NCI-H1930 (cell line): ENCODE data around the gene LY6G6D.

Experiments
- DNase-seq, 2 experiments: peaks; one replicate each; lab custom pipeline; 2025; lab: John Stamatoyannopoulos, UW

LY6G6D gene

GRCh38 chr6:31715022-31715958 is at the start of gene LY6G6D:
TSS of gene LY6G6D (plus strand) at chr6:31715348. CDS start at chr6:31715356, 8 bp downstream.
- no peak for DNase-seq

GRCh38 chr6:31665501-31666336 is 49.4 kb upstream of the LY6G6D start, which contains the start of gene CSNK2B:
TSS of gene CSNK2B (plus strand) at chr6:31666080. CDS start at chr6:31666832, 752 bp downstream.
- peak; percentile 97 to 98 for DNase-seq

- DNase-seq, result no peak
Observed at GRCh38 chr6:31666337-31666965, 48.7 kb upstream of the LY6G6D start.

GRCh38 chr6:31669676-31670075 is 45.5 kb upstream of the LY6G6D start, which contains the start of gene LY6G5B:
TSS of gene LY6G5B (plus strand) at chr6:31669976. CDS start at chr6:31670951, 975 bp downstream.
- DNase-seq, result no peak

- no peak for DNase-seq
Observed at GRCh38 chr6:31676322-31676903, 38.7 kb upstream of the LY6G6D start.

- no peak for DNase-seq
Observed at GRCh38 chr6:31676904-31677303, 38.2 kb upstream of the LY6G6D start.

- DNase-seq, result no peak
Observed at GRCh38 chr6:31677955-31678354, 37.2 kb upstream of the LY6G6D start.

GRCh38 chr6:31680226-31681134 is 34.7 kb upstream of the LY6G6D start, which contains the start of gene LY6G5C:
TSS of gene LY6G5C (minus strand) at chr6:31681067. CDS start at chr6:31680373, 694 bp downstream.
- peak; percentile 31 to 57 for DNase-seq

GRCh38 chr6:31681135-31681671 is 33.9 kb upstream of the LY6G6D start:
- DNase-seq, result peak in 1 of 2 experiments; percentile 26

GRCh38 chr6:31683591-31683990 is 31.6 kb upstream of the LY6G6D start:
- no peak for DNase-seq

GRCh38 chr6:31686483-31686882 is 28.7 kb upstream of the LY6G6D start:
- DNase-seq, result no peak

- DNase-seq, result no peak
Observed at GRCh38 chr6:31687321-31687720, 27.8 kb upstream of the LY6G6D start.

GRCh38 chr6:31687860-31688693 is 27.1 kb upstream of the LY6G6D start:
- DNase-seq, result no peak

GRCh38 chr6:31689249-31690110 is 25.7 kb upstream of the LY6G6D start:
- DNase-seq, result no peak

- no peak for DNase-seq
Observed at GRCh38 chr6:31690231-31691077, 24.7 kb upstream of the LY6G6D start.

GRCh38 chr6:31691078-31691463 is 24.1 kb upstream of the LY6G6D start:
- no peak for DNase-seq

- no peak for DNase-seq
Observed at GRCh38 chr6:31691564-31692108, 23.5 kb upstream of the LY6G6D start.
